ENCODE results near the gene PDIA4.

DNA sequence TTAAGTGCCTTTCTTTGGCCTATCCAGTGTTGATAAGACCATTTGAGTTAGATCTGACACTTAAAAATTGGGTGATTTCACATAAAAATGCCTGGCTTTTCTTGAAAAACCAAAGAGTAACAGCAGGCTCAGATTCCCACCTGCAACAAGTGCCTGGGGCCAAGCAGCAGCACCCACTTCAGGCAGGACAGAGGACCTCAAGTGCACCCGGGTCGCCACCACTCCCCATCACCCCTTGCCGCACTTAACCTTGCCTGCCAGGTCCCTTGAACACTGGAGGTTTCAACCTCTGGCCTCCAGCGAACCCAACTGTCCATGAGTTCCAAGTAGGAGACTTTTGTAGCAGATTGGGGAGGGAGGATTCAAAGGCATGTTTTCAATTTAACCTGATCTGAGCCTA is 30.8 kb downstream of the PDIA4 start:
- TF ChIP-seq TAF1 (IDR thresholded peaks at IDR 0.05; ENCODE audit: borderline replicate concordance, low read depth, low read length), result no peak
- no peak for TF ChIP-seq POLR2A (IDR thresholded peaks at IDR 0.05; ENCODE audit: low read depth, low read length)

All from GM12892 (cell line).